Activated CD4-positive, alpha-beta T cell treated with anti-CD3 and anti-CD28 coated beads, Interleukin-10, Interleukin-2, amounts not matched to agents 100 ng/mL and 50 ng/mL, durations not matched to agents 16 hours and 8 hours (primary cell): ENCODE measurements around the gene KHDRBS2.

Source experiments
- DNase-seq: peaks from one replicate; pipeline ENCODE4 v3.0.0-alpha.2; 2020

Gene KHDRBS2

DNA sequence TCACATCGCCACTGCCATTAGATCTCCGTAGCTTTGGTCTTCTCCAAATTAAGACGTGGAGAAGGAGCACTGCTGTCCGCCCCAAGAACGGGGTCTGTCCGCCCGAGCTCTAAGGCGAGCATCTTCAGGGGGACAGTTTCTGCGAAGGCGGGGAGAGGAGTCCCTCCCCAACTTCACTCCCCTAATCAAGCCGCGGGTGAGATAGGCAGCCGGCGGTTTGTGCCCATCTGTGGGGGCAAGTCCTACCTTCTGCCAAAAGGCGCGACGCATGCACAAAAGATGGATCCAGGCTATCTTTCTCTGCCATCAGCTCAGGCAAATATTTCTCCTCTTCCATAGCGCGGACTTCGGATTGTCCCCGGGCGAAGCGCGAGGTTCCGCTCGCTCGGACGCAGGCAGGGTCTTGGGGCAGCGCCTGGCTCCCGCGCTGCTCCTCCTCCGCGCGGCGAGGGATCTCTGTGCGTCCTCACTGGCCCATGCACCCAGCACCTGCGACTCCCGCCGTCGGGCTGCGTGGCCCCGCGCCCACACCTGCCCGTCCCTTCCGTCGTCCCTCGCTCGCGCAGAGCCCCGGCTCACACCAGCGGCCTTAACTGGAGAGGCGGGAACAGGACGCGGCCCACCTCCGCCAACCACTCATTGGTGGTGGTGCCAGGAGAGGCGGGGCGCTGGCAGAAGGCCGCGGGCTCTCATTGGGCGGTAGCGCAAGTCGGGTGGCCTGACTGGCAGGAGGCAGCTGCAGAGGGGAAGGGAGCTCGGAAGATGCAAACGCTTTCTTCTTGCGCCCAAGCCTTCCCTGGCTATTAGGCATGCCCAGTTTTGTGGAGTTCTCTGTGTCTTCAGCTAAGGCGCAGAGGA lies at the start of gene KHDRBS2:
Gene KHDRBS2, minus strand, starts transcription at position 614 of the 858 bp plus-strand sequence.
- peak; percentile 46 for DNase-seq

DNA sequence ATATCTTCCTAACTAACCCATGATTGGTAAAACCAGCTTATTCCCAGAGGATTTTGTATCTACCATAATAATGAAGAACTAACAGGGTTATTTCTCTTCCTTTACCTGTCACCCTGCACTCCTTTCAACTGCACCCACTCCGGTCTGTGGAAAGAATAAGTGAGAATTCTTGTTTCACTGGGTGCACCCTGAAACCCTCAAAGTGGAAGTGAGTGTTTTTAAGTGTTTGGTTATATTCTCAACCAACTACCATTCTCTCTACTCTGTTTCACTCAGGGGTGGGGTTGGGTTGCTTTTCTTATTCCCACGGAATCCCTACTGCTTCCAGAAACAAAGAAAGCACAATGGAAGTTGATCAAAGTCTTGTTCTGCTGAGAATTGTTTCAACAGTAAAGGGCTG lies 42.6 kb upstream of the KHDRBS2 start:
- DNase-seq = no peak

DNA sequence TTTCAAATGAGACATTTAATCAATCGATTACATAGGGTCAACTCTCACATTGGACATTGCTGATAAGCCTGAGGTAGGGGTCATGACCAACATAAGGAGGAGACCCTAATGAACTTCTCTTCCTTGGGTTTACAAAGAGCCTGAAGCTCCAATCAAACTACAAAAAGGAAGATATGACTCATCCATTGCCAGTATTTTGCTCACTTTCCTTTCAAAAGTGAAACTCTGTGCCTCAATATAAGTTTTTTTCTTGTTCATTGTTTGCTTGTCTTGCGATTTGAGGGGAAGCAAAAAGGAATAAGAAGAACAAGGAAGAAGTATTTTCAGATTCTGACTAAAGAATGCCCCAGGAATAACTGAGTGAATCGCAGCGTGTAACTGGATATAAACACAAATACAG lies 38.8 kb upstream of the KHDRBS2 start:
- no peak for DNase-seq

DNA sequence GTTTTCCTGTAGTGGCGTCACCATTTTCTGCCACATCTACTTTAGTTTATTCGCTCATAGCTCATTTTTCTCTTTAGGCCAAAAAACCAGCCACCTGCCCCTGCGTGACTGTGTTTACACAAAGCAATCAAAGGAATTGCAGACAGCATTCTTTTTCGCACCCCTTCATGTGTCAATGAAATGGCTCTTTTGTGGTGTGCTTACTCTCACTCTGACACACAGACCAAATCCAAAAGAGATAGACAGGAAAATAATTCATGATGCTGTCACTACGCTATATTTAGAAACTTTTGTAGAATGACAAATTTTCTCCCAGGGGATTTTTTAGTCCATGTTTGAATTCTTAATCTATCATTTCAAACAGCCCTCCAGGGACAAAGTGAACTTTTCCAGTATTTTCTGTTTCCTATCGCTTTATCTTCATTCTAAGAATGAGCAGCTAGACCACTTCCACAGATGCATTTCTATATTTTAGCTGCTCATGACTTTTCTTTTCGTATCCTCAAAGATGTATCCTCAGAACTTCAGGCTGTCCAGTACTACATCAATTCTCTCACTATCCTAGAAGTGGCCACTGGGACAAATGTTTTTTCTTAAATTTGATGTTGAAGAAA lies 37.9 kb upstream of the KHDRBS2 start:
- DNase-seq = no peak

DNA sequence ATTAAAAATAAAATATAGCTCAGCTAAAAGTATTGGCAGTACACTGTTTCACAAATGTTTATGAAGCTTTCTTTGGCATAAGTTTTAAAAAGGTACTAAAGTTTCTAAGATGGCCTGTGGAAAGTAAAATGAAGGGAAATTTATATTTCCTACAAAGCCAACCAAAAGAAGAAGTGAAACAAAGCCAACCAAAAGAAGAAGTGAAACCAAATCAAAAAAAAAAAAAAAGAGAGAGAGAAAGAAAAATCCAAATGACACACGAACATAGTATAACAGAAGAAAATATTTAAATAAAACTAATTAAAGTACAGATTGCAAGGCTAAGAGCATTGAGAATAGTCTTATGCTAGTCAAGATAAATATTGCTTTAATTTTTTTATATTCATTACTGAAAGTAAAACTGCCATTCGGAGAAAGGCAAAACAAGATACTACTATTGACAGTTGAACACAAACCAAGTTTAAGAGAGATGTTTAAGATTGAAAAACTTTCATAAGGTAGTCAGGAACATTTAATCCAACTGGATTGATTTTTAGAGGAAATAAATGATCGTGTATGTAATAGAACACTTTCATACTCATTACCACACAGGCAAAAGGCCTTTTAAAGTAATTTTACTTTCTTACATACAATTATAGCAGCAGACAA lies 12.8 kb upstream of the KHDRBS2 start:
- DNase-seq = no peak

DNA sequence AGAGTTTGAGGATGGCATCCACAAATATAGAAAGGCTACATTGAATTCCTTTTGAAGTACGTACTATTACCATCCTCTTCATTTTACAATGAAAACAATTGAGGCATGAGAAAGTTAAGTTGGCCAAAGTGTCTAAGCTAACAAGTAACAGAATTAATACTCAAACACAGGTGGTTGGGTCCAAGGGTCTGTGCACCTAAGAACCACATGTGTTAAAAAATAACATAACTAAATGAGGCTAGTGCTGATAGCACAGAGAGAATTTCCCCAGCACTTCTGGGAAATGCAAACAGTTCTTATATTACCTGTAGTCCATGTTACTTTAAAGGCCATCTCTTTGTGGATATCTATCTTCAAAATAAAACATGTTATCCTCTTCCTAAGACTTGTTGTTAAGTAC lies 10.5 kb upstream of the KHDRBS2 start:
- no peak for DNase-seq

DNA sequence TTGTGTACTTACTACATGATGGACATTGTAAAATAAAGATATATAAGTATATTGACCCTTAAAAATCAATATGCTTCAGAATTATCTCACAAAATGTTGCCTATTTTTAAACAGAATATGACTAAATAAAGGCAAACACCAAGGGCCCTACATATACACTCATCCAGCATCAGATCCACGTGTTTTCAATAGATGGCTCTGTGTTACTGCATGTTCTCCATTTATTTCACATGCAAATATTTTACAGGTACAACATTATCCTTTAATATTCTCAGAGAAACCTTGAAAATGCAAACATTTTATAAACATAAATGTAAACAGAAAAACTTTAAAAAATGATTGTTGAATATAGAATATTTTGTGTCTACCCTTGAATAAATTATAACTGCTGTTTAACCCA lies 2.9 kb upstream of the KHDRBS2 start:
- DNase-seq = no peak

DNA sequence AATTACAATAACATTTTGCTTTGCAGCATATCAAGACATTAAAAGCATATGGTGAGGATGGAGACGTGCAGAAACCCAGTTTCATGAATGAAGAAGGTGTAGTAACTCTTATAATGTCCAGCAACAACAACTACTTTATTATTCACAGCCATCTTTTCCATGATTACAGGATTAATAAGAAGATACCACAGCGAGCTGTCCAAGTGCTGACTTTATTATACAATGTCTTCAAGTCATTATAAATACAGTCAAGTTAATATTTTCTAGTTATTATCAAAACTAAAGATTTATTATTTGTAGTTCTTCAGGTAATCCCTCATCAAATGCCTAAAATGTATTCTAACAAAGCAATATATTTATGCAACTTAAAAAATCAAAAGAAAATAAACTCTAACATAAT lies 2.5 kb upstream of the KHDRBS2 start:
- DNase-seq = no peak

DNA sequence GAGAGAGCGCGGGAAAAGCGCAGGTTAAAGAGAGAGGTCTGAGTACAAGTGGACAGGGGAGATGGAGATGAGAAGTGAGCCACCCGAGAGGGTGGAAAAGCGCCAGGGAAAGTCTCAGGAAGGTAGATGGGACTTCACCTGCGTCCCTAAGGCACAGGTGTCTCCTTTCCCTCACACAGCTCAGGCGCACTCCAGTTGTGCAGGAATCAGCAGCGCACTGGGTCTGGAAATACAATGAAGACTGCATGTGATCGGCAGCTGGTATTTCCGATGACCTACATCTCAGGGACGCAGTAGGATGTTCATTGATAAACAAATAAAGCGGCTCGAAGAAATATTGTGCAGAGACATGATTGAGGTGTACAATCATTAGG lies 432 bp upstream of the KHDRBS2 start:
- DNase-seq = no peak

GRCh38 chr6:62284725-62285124 lies 1.3 kb downstream of the KHDRBS2 start:
- DNase-seq = no peak

DNA sequence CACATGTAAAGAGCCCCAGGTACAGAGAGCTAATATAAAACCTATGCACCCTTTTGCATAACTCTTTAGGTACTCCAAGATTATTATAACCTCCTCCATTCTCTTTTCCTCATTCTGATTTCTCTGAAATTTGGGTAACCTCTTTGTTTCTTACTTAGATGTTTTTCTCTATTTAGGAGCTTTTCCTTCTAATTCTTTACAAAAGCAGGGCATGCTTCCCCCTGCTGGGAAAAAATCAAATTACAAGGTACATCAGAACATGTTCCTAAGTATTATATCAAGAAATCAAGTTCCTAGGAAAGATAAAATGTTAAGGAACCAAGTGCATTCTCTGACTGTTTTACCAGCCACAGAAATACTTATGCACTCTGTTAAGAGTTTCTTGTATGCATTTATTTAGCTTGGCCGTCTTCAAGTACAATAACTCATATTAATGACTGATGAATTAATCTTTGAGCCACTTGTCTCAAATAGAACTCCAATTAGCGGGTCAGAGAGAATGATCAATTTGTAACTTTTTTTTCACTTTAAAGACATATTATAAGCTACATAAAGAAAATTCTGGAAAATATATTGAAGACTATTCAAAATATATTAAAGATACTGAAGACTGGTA lies 2.1 kb downstream of the KHDRBS2 start:
- peak; percentile 18 for DNase-seq

- DNase-seq = no peak
Observed at GRCh38 chr6:62283365-62283764, 2.7 kb downstream of the KHDRBS2 start.

DNA sequence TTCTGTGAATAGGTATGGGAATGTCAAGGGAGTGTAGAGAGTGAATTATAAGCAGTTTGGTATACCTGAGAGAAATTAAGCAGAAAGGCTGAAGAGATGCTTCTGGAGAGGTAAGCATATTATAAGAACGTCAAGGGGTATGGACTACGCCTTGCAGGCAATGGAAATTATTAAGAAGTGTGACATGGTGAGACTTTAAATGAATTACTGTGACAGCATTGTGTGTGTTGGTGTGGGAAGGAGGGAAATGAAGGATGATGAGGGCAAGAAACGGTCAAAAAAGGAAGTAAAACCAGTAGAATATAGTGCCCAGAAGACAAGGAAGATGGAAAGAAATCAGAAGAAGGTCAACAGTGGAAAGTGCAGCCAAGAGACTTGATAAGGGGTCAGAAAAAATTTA lies 5.9 kb downstream of the KHDRBS2 start:
- DNase-seq = no peak

DNA sequence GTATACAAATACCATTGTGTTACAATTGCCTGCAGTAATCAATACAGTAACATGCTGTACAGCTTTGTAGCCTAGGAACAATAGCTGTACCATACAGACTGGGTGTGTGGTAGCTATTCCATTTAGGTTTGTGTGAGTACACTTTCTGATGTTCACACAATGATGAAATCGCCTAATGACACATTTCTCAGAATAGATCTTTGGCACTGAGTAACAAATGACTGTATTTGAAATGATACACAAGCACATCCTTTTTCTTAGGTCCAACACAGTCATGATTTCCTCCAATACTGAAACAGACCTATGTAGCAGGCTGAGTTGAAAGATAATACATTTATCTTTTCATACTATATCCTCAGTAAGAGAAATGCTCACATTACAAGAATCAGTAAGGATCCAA lies 13.9 kb downstream of the KHDRBS2 start:
- DNase-seq = no peak

GRCh38 chr6:62265906-62266525 lies 20.0 kb downstream of the KHDRBS2 start:
- no peak for DNase-seq

GRCh38 chr6:62262283-62262682 lies 23.7 kb downstream of the KHDRBS2 start:
- no peak for DNase-seq

DNA sequence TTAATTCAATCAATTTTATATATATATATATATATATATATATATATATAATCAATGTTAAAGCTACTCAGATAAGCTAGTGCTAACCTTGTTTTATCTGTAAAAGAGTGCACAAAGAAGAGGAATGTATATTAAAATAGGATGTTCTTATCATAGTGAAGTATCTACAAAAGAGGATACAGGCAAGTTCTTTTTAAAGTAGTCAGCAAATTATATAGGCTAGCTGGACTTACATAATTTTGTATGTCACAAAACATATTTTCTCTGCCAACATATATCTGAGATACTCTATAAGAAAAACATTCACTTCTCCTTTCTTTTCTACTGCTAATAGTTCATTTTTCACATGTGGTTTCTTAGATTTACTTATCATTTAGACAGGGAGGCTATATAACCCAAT lies 39.9 kb downstream of the KHDRBS2 start:
- no peak for DNase-seq

- DNase-seq = no peak
Observed at GRCh38 chr6:62236784-62237183, 49.2 kb downstream of the KHDRBS2 start.

GRCh38 chr6:62229231-62229630 lies 56.8 kb downstream of the KHDRBS2 start:
- DNase-seq = no peak

DNA sequence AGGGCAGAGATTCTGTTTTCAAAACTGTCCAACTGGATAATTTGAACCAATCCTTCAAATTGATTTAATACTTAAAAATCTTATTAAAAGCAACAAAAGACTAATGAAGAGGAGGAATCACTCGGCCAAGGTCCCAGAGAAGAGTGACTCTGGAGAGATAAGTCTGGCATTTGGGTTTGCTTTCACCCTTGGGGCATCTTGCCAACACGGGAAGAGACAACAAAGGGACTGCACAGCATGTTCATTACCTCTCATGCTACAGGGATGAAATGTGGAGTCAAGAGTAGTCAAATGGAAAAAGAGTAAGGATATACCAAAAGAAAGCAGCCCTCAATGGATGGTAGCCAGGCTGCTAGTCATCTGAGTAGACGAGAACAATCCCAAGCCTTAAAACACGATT lies 68.2 kb downstream of the KHDRBS2 start:
- no peak for DNase-seq

DNA sequence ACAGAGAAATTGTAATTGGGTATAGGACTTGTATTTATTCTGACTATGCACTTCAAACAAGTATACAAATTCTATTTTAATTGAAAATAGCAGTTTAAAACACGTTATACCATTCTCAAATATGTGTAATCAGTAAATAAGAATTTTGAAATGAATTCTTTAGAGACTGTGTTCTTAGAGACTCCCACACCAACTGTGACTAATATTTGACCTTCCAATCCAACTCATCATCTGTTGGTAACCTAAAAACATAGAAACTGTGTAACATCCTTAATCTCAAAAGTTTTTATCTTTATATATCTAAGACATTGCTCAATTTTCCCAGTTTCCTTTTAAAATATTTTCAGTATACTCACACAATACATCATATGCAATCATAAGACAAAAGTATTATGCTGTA lies 83.9 kb downstream of the KHDRBS2 start:
- DNase-seq = no peak

DNA sequence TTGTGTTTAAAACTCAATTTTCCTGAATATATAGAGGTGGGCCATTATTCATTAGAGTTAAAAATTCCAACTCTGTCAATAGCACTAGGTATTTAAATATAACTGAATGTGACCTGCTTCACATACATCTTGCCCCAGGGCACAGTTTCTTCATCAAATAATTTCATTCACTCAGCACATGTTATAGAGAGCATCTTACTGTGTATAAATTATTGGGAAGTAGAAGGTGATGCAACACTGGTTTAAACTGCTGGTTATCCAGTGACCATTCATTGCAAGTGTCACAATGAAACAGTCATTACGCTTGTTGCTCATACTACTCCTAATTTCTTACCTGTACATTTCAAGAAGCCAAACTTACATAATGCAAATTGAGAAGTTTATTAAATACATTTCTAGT lies 93.4 kb downstream of the KHDRBS2 start:
- DNase-seq = no peak

DNA sequence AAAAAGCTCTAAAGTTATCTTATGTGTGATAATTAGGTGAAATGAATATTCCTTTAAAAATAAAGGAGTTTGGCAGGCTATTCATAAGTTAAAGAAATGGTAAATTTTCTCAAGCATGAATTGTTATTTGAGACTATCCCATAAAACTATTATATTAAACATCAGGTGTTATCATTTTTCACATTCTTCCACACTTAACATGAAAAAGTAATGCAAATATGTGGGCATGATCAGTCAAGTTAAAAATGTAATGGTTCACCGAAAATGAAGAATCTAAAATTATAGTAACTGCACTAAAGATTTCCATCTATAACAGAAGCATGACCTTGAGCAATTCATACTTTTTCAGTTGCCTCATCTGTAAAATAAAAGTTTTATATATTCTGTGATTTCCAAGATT lies 110.8 kb downstream of the KHDRBS2 start:
- DNase-seq = no peak
